H9 (cell line): ENCODE data around the gene ANKRD13A. TPM values are rescaled to one million over a fixed set of nuclear protein-coding genes. Genes with fewer than 3 reads are reported as not detected.
"Not testable (repeated sequence)": the region's sequence is repeated elsewhere in the genome, so short reads cannot be mapped to it uniquely, and the experiment has no call there.

ENCODE experiments used
- DNase-seq: peaks from one replicate; pipeline ENCODE4 v3.0.0-alpha.2; 2017
- H2AFZ ChIP-seq: one replicate; pipeline ENCODE4 v1.6.1; 2013; ENCODE audit warnings: mild to moderate bottlenecking, low read length, control low read depth, moderate library complexity
- H2AK5ac ChIP-seq: 2 replicates; pipeline ENCODE4 v1.6.1; 2013; ENCODE audit warnings: low read length, control low read depth, mixed read lengths; ENCODE audit not compliant: insufficient read length
- H2BK120ac ChIP-seq: one replicate; pipeline ENCODE4 v1.6.1; 2013; ENCODE audit warnings: low read depth, mild to moderate bottlenecking, low read length, control low read depth, inconsistent platforms; ENCODE audit not compliant: poor library complexity, severe bottlenecking
- H2BK12ac ChIP-seq: 2 replicates; pipeline ENCODE4 v1.6.1; 2013; ENCODE audit warnings: low read length, control low read depth, mixed read lengths, low read depth; ENCODE audit not compliant: insufficient read length
- H2BK15ac ChIP-seq: 2 replicates; pipeline ENCODE4 v1.6.1; 2013; ENCODE audit warnings: low read depth, low read length, control low read depth
- H2BK20ac ChIP-seq: one replicate; pipeline ENCODE4 v1.6.1; 2013; ENCODE audit warnings: low read depth, mild to moderate bottlenecking, low read length, control low read depth, inconsistent platforms; ENCODE audit not compliant: poor library complexity, severe bottlenecking
- H2BK5ac ChIP-seq: 2 replicates; pipeline ENCODE4 v1.6.1; 2013; ENCODE audit warnings: low read length, control low read depth, mixed read lengths; ENCODE audit not compliant: insufficient read length
- H3K14ac ChIP-seq: 2 replicates; pipeline ENCODE4 v1.6.1; 2013; ENCODE audit warnings: low read length, control low read depth; ENCODE audit not compliant: insufficient read depth
- H3K18ac ChIP-seq: 2 replicates; pipeline ENCODE4 v1.6.1; 2013; ENCODE audit warnings: low read depth, mild to moderate bottlenecking, mixed read lengths, low read length, control low read depth; ENCODE audit not compliant: insufficient read length
- H3K23ac ChIP-seq: 2 replicates; pipeline ENCODE4 v1.6.1; 2013; ENCODE audit warnings: low read length, control low read depth, mixed read lengths, low read depth; ENCODE audit not compliant: insufficient read length
- H3K23me2 ChIP-seq: 2 replicates; pipeline ENCODE4 v1.6.1; 2013; ENCODE audit warnings: low read depth, mild to moderate bottlenecking, mixed read lengths, low read length, control low read depth; ENCODE audit not compliant: insufficient read length, poor library complexity, severe bottlenecking
- H3K27ac ChIP-seq: 2 replicates; pipeline ENCODE4 v1.5.1; 2013; ENCODE audit warnings: low read length, control low read depth, mixed read lengths, low read depth; ENCODE audit not compliant: insufficient read length
- H3K27me3 ChIP-seq: 2 replicates; pipeline ENCODE4 v1.6.1; 2013; ENCODE audit warnings: low read length, control low read depth, inconsistent platforms; ENCODE audit not compliant: insufficient read depth
- H3K4ac ChIP-seq: 2 replicates; pipeline ENCODE4 v1.6.1; 2013; ENCODE audit warnings: low read depth, mild to moderate bottlenecking, control low read depth, inconsistent platforms, low read length, moderate library complexity
- H3K4me1 ChIP-seq: 2 replicates; pipeline ENCODE4 v1.6.1; 2013; ENCODE audit warnings: low read length, control low read depth, inconsistent platforms; ENCODE audit not compliant: insufficient read depth
- H3K4me2 ChIP-seq: 2 replicates; pipeline ENCODE4 v1.6.1; 2013; ENCODE audit warnings: low read length, control low read depth, mixed read lengths; ENCODE audit not compliant: insufficient read length, insufficient read depth
- H3K56ac ChIP-seq: 2 replicates; pipeline ENCODE4 v1.6.1; 2013; ENCODE audit warnings: low read depth, mild to moderate bottlenecking, mixed read lengths, low read length, control low read depth; ENCODE audit not compliant: insufficient read length
- H3K79me1 ChIP-seq: 2 replicates; pipeline ENCODE4 v1.6.1; 2013; ENCODE audit warnings: low read depth, mild to moderate bottlenecking, moderate library complexity, low read length, control low read depth, inconsistent platforms; ENCODE audit not compliant: insufficient read depth, poor library complexity, severe bottlenecking
- H3K79me2 ChIP-seq: 2 replicates; pipeline ENCODE4 v1.6.1; 2013; ENCODE audit warnings: low read length, control low read depth, inconsistent platforms; ENCODE audit not compliant: insufficient read depth
- H3K9ac ChIP-seq: 2 replicates; pipeline ENCODE4 v1.6.1; 2013; ENCODE audit warnings: low read length, control low read depth, mixed read lengths; ENCODE audit not compliant: insufficient read length; ENCODE audit errors: extremely low read depth
- H3K9me3 ChIP-seq: one replicate; pipeline ENCODE4 v1.6.1; 2013; ENCODE audit warnings: low read depth, low read length, inconsistent platforms; ENCODE audit not compliant: control insufficient read depth
- H3T11ph ChIP-seq: one replicate; pipeline ENCODE4 v1.6.1; 2013; ENCODE audit warnings: mild to moderate bottlenecking, low read length, control low read depth, inconsistent platforms
- H4K20me1 ChIP-seq: one replicate; pipeline ENCODE4 v1.6.1; 2013; ENCODE audit not compliant: control insufficient read depth, insufficient read length, insufficient read depth
- H4K5ac ChIP-seq: 2 replicates; pipeline ENCODE4 v1.6.1; 2013; ENCODE audit warnings: low read depth, mild to moderate bottlenecking, mixed read lengths, low read length, control low read depth; ENCODE audit not compliant: insufficient read length
- H4K8ac ChIP-seq: replicated peaks from 2 replicates; pipeline ENCODE4 v1.6.1; 2013; ENCODE audit warnings: low read length, control low read depth, mixed read lengths, low read depth; ENCODE audit not compliant: insufficient read length
- H4K91ac ChIP-seq: 2 replicates; pipeline ENCODE4 v1.6.1; 2013; ENCODE audit warnings: low read depth, mild to moderate bottlenecking, moderate library complexity, mixed read lengths, low read length, control low read depth; ENCODE audit not compliant: insufficient read length
- H3K27ac Mint-ChIP-seq, 3 experiments: 2 replicates in 2 of 3; 3 replicates in 1 of 3; pipeline ENCODE4 v1.8.0; 2020 to 2021; ENCODE audit warnings: mixed read lengths in 3 of 3, mild to moderate bottlenecking in 1 of 3, moderate library complexity in 1 of 3
- H3K27me3 Mint-ChIP-seq: 2 replicates; pipeline ENCODE4 v1.8.0; 2021; ENCODE audit warnings: low read depth, mild to moderate bottlenecking, moderate library complexity, mixed read lengths
- H3K36me3 Mint-ChIP-seq, 3 experiments: 2 replicates in 2 of 3; 3 replicates in 1 of 3; pipeline ENCODE4 v1.8.0; 2020 to 2021; ENCODE audit warnings: low read depth in 3 of 3, mixed read lengths in 3 of 3; ENCODE audit not compliant: insufficient read depth in 1 of 3
- H3K4me1 Mint-ChIP-seq, 2 experiments: 2 replicates each; pipeline ENCODE4 v1.8.0; 2020; ENCODE audit warnings: mixed read lengths in 2 of 2
- H3K4me3 Mint-ChIP-seq, 2 experiments: 2 replicates in 1 of 2; 3 replicates in 1 of 2; pipeline ENCODE4 v1.8.0; 2020 to 2021; ENCODE audit warnings: mild to moderate bottlenecking in 2 of 2, mixed read lengths in 2 of 2, moderate library complexity in 1 of 2
- H3K9me3 Mint-ChIP-seq, 2 experiments: 2 replicates in 1 of 2; 3 replicates in 1 of 2; pipeline ENCODE4 v1.8.0; 2020; ENCODE audit warnings: mild to moderate bottlenecking in 2 of 2, mixed read lengths in 2 of 2, moderate library complexity in 1 of 2
- WGBS: extraction: QIAGEN DNeasy Blood & Tissue Kit; methylation state at CpG from one replicate; pipeline ENCODE4 v1.1.7; 2013; ENCODE audit warnings: missing lambda C conversion rate, low lambda C conversion rate, mixed read lengths; ENCODE audit not compliant: insufficient read length; ENCODE audit errors: extremely low coverage; 5-methylcytosine and 5-hydroxymethylcytosine counted together
- total RNA-seq: library from RNA; stranded (reverse); gene quantifications from 2 replicates; pipeline ENCODE4 v1.2.1, GENCODE V29; 2021
- TF ChIP-seq, protein P1 (sequence below): fragments of 200-600 bp; sonication (generic); conservative IDR thresholded peaks from 3 replicates; pipeline ENCODE4 v1.8.0; 2021; ENCODE audit warnings: antibody characterized with exemption, mild to moderate bottlenecking

The ANKRD13A gene
- total RNA-seq, 1 experiment from 2014 or later: 18.0 TPM

DNA sequence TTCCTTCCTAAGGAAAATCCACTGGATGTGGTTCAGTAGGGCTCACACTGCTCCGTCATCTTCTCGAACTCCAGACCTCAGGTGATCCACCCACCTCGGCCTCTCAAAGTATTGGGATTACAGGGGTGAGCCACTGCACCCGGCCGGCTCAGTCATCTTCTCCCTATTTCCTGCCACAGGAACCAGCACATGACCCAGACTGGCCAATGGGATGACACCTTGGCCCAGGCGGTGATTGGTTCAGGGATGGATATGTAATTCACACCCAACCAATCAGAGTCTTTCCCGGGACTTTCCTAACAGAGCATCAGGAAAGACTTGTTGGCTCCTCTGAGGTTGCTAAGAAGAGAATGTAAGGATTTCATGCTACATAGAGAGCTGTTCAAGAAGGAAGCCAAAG, 68.3 kb downstream of the ANKRD13A start:
- Histone ChIP-seq H3K27me3 (no peaks in the 10 kb centered on the region), H3K27ac (no peak overlapping the region), H4K91ac (no peak overlapping the region), H2BK5ac (no peak overlapping the region), H3T11ph (no peak overlapping the region), H2AK5ac (no peak overlapping the region), H3K56ac (no peak overlapping the region), H3K79me1 (no peaks in the 10 kb centered on the region), H3K4ac (no peak overlapping the region), H4K20me1 (no peaks in the 10 kb centered on the region), H2AFZ (no peak overlapping the region), H2BK15ac (no peak overlapping the region), H3K18ac (no peak overlapping the region), H4K8ac (no peak overlapping the region), H3K4me1 (no peaks in the 10 kb centered on the region), H2BK20ac (no peak overlapping the region), H3K4me2 (no peak overlapping the region), H3K23ac (no peak overlapping the region), H3K9me3 (no peaks in the 10 kb centered on the region), H3K23me2 (no peaks in the 10 kb centered on the region), H2BK120ac (no peak overlapping the region), H3K79me2 (no peaks in the 10 kb centered on the region), H3K9ac (no peak overlapping the region), H4K5ac (no peak overlapping the region), H2BK12ac (no peak overlapping the region), H3K14ac (no peak overlapping the region)
- no peaks in the 10 kb centered on the region for H3K36me3 Mint-ChIP-seq
- DNase-seq: no peak
- H3K9me3 Mint-ChIP-seq: no peaks in the 10 kb centered on the region; a peak in 1 of 5 replicates
- H3K4me3 Mint-ChIP-seq: no peak overlapping the region
- no peaks in the 10 kb centered on the region for H3K4me1 Mint-ChIP-seq
- no peak overlapping the region for H3K27ac Mint-ChIP-seq
- peaks cover 6% of the 10 kb centered on the region for H3K27me3 Mint-ChIP-seq
- TF ChIP-seq, protein P1, sequence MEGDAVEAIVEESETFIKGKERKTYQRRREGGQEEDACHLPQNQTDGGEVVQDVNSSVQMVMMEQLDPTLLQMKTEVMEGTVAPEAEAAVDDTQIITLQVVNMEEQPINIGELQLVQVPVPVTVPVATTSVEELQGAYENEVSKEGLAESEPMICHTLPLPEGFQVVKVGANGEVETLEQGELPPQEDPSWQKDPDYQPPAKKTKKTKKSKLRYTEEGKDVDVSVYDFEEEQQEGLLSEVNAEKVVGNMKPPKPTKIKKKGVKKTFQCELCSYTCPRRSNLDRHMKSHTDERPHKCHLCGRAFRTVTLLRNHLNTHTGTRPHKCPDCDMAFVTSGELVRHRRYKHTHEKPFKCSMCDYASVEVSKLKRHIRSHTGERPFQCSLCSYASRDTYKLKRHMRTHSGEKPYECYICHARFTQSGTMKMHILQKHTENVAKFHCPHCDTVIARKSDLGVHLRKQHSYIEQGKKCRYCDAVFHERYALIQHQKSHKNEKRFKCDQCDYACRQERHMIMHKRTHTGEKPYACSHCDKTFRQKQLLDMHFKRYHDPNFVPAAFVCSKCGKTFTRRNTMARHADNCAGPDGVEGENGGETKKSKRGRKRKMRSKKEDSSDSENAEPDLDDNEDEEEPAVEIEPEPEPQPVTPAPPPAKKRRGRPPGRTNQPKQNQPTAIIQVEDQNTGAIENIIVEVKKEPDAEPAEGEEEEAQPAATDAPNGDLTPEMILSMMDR: no peak
- no CpG with 5 or more reads among the region's 7 CpGs for WGBS

DNA sequence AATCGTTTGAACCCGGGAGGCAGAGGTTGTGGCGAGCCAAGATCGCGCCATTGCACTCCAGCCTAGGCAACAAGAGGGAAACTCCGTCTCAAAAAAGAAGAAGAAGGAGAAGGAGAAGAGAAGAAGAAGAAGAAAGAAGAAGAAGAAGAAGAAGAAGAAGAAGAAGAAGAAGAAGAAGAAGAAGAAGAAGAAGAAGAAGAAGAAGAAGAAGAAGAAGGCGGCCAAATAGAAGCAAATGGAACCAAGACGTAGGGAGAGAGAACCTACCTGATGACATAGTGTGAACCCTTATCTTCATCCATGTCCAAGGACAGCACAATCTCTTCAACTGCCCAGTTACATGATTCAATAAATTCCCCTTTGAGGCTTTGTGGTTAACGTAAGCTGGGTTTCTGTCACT, 68.9 kb downstream of the ANKRD13A start:
- not testable (repeated sequence) for H3K9me3 ChIP-seq, H3K56ac ChIP-seq, H4K20me1 ChIP-seq, H4K5ac ChIP-seq, H4K91ac ChIP-seq, H3K27me3 Mint-ChIP-seq, H3K4ac ChIP-seq, H3K27me3 ChIP-seq, H3K79me2 ChIP-seq, H3K23me2 ChIP-seq, H2AFZ ChIP-seq, H2BK12ac ChIP-seq, H2BK120ac ChIP-seq, H3K27ac Mint-ChIP-seq, H3K27ac ChIP-seq, H3K4me1 Mint-ChIP-seq, H3K18ac ChIP-seq, H2AK5ac ChIP-seq, DNase-seq, H3K9me3 Mint-ChIP-seq, H3K4me2 ChIP-seq, H3K4me1 ChIP-seq, H3K14ac ChIP-seq, H3K36me3 Mint-ChIP-seq, H3K79me1 ChIP-seq, H2BK20ac ChIP-seq, H3K23ac ChIP-seq, H3K4me3 Mint-ChIP-seq, H4K8ac ChIP-seq, H2BK5ac ChIP-seq, H3K9ac ChIP-seq, H2BK15ac ChIP-seq, H3T11ph ChIP-seq
- WGBS: no CpG with 5 or more reads among the region's 9 CpGs
